SHP77 treated with DMSO at 0.1 percent for 48 hours (cell line): ENCODE measurements around the gene NBPF11.
A peak's percentile ranks its signal among the peaks of the same experiment; 100 is the strongest.
"Not testable (repeated sequence)": the region's sequence is repeated elsewhere in the genome, so short reads cannot be mapped to it uniquely, and the experiment has no call there.

ENCODE experiments used
- DNase-seq: peaks from one replicate; lab custom pipeline; 2025; lab: John Stamatoyannopoulos, UW

The NBPF11 gene, protein sequence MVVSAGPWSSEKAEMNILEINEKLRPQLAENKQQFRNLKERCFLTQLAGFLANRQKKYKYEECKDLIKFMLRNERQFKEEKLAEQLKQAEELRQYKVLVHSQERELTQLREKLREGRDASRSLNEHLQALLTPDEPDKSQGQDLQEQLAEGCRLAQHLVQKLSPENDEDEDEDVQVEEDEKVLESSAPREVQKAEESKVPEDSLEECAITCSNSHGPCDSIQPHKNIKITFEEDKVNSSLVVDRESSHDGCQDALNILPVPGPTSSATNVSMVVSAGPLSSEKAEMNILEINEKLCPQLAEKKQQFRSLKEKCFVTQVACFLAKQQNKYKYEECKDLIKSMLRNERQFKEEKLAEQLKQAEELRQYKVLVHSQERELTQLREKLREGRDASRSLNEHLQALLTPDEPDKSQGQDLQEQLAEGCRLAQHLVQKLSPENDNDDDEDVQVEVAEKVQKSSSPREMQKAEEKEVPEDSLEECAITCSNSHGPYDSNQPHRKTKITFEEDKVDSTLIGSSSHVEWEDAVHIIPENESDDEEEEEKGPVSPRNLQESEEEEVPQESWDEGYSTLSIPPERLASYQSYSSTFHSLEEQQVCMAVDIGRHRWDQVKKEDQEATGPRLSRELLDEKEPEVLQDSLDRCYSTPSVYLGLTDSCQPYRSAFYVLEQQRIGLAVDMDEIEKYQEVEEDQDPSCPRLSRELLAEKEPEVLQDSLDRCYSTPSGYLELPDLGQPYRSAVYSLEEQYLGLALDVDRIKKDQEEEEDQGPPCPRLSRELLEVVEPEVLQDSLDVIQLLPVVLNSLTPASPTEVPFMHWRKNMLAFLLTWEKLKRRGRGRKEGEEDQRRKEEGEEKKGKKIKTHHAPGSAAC

DNA sequence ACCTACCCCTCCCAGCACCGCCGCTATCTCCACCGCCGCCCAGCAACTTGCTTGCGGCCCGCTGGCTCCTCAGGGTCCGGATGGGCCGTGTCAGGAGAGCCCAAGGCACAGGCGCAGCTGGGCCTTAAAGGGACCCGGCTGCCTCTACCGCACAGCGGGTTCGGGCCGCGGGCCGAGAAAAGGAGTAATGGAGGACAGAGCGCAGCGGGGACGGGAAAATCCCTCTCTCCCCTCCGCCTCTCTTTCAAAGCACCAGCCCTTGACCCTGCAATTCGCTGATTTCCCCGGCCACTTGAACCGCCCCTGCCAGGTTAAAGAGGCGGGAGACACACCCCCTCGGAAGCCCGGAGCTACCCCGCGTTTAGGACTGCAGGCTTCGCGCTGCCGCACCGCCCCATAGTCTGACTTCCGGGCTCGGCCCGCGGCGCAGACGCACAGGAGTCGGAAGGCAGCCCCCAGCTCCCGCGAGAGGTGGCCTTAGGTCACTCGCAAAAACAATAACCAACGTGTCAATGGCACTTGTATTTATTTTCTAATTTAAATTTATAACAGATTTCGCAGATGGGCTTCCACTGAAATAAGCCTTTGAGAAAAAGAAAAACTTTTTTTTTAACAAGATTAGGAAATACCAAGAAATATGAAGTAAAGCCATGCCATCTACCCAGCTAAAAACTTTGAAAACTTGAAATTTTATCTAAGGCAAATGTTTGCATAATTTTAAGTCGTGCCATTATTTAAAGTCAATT, at the start of gene NBPF11:
NBPF11 (minus strand) TSS at position 371 of the 746 bp plus-strand sequence. CDS start 25,278 bp downstream, outside the sequence.
- DNase-seq = peak; percentile 90

DNA sequence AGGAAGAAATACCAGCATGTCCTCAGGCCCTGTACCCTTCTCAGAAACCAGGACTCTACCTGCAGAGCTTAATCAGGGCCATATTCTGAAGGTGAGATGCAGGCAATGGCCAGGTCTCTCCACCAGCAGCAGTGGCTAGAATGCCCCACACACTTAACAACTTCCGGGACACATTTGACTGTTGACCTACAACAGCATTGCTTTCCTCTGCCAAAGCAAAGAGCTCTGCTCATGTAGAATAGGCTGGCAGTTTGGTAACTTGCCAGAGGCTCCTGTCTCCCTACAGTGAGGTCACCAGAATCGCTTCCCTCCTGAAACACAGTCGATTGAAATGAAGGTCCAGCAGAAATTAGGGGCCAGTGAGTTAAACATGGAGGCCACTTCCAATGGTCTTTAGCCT, 45.3 kb upstream of the NBPF11 start:
- not testable (repeated sequence) for DNase-seq

DNA sequence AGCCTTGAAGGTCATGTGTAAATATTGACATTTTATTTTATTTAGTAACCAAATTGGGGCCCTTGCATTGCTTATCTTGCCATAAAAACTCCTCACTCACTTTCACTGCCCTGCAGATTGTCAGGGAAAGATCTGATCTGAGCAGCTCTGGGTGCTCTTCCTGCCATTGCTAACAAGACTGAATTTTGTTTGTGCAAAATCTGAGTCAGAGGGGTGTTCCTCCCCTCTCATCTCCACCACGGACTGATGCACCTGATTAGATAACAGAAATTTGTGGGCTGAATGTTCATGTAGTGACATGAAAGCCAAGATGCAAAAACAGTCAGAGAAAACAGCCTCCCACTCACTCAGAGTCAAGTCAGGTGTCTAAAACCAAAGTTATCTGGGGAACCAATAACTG, 44.9 kb upstream of the NBPF11 start:
- not testable (repeated sequence) for DNase-seq

DNA sequence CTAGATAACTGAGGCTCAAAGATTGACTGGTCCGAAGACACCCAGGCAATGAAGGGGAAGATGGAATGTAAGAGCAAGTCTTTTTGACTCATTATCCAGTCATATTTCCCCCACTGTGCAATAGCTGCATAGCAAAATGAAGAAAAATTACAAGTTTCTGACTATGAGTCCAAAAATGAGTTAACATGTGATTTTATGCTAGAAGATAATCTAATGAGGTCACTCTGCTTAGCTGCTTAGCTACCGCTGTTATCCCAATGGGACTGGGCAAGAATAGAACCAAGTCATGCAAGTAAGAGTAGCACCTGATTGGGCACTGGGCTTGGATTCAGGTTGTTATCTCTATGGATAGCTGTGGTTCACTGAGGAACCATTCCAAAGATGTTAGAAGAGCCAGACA, 43.0 kb upstream of the NBPF11 start:
- DNase-seq = not testable (repeated sequence)

DNA sequence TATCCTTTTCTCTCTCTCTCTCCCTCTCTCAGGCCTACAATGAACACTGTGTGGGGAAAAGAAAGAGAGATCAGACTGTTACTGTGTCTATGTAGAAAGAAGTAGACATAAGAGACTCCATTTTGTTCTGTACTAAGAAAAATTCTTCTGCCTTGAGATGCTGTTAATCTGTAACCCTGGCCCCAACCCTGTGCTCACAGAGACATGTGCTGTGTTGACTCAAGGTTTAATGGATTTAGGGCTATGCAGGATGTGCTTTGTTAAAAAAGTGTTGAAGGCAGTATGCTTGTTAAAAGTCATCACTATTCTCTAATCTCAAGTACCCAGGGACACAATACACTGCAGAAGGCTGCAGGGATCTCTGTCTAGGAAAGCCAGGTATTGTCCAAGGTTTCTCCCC, 36.7 kb upstream of the NBPF11 start:
- not testable (repeated sequence) for DNase-seq

DNA sequence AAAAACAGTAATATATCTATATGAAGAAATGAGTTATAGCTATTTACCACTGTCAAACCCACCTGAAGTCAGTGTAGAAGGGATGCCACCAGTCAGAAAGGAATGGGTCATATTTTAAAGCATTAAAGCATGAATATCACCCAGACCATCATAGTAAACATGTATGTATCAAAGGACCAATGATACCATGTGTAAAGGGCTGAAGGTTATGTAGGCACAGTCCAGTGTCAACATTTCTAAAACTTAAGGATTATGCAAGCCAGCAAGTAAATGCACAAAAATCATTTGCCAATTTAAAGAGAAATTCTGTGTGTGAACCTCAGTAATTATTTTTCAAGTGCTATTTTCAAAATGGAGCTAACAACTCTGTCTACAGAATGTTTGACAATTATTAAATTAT, 26.6 kb upstream of the NBPF11 start:
- not testable (repeated sequence) for DNase-seq

DNA sequence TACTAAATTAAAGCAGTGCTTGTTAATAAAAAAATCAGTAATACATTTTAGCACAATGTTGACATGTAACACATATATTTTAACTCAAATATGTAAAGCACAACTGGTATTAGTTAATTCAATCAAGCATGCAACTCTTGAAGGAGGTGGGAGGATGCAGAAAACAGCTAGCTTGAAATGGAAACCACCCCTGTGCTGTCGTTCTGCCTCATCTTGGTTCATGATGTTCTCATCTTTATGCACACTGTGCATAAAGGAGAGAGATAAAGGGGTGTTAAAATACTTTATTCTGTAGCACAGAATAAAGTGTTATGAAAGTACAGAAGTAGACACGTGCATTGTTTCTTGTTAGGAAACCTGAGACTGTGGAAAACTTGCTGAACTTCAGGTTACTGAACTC, 23.3 kb upstream of the NBPF11 start:
- not testable (repeated sequence) for DNase-seq

DNA sequence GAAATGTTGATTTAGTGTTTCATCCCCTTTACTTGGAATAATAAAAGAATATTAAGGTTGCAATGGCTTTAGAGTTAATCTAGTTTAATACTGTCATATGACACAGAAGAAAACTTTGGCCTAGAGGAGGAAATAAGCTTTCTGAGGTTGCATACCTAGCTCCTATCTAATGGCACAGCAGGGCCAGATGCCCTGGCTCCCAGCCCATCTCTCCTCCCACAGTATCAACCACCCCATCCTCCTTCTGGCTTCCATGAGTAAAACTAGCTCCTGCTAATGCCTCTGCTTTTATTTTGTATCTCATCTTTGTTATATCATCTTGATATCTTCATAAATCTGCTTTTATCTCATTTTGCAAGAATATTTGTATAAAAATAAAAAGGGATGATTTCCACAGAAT, 19.9 kb upstream of the NBPF11 start:
- not testable (repeated sequence) for DNase-seq

DNA sequence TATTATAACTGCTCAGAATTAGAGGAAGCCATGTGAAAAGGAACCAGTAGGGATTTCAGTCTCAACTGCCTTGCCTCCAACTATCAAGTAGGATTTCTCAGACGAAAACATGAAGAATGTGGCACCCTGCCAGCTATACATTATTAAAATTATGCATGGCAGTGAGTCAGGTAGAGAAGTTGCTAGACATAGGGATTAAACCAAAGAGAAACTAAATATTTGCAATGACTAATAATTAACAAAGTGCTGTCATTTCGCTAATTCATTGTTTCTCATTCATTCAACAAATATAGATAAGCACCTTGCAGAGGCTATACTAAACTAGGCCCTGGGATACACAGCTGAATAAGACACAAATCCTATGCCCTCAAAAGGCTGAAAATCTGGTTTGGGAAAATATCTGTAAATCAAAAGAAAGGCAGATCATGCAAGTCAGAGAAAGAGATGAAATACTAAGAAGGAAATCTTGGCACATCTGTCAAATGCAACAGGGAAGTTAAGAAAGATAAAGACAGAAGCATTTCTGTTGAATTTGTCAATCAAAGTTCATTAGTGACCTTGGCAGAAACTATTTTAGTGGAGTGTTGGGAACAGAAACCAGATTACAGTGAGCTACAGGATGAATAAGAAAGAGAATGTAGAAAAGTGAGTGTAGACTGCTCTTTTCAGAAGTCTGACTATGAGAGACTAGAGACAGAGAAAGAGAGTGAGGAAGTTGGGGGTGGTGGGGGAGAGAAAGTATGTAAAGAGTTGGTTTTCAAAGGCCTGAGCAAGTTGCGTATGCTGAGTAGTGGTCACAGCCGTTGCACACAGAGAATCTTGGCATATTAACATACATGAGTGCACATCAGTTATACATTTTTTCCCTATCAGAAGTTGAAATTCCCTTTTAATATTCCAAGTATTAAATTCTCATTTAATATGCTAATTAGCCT, 14.7 kb upstream of the NBPF11 start:
- no peak for DNase-seq

DNA sequence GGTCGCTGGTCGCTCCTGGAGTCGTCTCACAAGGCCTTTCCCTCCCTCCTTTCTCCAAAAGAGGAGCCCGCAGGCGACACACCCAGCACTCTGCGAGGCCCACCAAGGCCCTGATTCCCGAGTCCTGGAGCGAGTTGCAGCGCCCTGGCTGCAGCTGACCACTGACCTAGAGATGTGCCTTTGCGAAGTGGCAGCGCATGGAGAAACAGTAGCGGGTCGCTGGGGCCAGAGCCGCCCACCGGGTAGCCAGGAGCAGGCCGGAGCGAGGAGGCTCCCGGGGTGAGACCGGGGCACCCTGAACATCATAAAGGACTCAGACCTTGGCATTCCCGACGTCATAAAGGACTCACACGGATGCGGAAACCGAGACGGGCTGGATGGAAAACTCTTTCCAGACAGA, 10.3 kb upstream of the NBPF11 start:
- DNase-seq = no peak

DNA sequence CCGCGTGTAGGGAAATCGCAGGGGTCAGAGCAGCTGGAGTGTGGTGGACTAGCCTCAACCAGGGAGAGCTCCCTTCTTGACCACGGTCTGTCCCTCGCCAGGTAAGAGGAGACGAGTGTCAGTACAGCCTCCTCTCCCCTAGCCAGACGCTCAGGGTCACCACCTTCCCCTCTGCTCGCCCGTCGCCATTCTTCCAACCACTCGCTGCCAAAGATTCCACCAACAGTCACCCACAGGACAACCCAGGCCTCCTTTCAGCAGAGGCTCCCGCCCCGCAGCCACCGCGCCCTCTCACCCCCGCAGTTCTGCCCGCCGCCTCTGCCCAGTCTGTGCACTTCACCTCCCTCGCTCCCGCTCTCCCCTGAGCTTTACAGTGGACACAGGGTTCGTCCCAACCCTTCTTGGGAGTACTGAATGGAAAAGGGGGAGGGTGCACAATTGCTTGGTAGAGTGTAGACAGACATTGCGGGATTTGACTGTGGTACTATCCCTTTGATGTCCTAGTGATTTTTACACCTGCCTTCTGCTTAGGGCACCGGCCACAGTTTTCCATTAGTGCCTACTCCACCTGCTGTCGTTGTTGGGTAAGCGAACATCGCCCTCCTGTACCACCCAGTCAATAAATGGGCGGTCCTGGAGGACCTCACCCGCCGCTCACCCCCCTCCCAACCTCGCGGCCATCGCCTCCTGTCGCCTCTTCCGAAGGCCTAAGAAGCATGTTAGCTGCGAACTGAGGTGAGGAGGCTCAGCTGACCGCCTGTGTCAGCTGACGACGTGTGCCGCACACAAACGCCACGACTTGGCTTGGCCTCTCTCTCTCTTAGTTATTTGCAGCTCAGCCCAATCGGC, 9.2 kb upstream of the NBPF11 start:
- no peak for DNase-seq

DNA sequence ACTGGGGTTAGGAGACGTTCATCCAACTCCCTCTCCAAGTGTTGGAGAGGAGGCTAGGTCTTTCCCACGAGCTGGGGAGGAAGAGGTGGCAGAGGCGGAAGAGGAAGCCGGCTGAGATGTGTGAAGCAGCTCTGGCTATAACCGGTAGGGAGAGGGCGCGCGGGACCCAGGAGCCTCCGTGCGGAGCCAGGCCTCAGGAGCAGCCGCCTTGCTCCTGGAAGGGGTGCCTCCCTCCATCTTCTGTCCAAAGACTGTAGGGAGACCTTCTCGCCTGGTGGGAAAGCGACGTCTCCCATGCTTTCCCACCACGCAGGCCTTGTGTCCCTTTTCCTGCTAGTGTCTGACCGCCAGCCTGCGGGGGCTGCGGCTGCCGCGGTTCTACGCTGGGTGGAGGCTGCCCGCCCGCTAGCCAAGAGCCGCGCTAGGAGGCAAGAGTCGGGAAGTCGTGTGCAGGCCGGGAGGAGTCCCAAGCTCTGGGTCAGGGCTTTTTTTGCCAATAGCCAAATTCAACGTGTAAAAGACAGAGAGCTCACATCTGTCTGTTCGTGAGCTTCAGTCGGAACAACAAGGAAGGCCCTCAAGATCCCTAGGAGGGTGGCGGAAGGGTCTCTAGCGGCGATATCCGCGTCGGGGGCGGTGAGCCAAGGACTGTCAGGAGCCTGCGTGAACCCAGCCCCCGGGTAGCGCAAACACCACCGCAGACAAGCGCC, 8.4 kb upstream of the NBPF11 start:
- DNase-seq = no peak

DNA sequence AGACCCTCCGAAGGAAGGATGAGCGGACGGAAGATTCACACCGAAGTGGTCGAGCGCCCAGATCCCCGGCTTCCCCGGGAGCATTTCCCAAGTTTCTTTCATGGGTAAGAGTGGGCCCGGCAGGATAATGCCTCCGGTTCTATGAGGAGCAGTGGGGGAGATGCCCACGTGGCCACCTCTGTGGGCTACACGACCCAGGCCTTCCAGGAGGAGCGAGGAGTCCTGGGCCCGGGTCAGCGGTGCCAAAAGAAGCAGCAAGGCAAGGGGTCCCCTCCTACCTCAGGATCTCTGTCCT, 7.9 kb upstream of the NBPF11 start:
- no peak for DNase-seq

DNA sequence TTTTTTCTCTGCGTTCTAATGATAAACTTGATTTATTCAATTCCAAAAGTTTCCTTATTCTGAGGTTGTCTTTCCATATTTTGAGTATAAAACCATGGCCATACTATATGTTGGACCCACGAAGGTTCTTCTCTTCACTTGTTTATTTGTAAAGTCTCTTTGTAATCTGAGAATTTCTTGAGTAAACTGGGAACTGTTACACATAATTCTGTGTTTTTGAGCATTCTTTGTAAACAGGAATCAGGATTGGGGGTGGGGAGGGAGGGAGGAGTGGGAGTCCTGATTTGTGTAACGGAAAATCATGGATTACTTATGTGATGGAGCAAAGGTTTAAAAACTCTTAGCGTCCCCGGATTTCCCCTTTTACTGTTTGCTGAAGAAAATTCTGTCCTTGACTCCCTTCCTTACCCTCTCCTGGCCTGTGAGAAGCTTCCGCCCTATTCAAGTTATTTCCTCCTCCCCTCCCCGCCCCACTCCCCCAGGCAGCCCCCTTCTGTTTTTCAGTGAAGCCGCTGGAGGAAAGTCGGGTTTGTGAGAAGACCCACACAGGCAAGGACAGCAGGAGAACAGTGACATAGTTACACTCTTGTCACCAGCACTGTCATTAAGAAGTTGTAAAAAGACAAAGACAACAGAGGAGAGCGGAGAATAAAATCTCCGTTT, 6.4 kb upstream of the NBPF11 start:
- DNase-seq = no peak

DNA sequence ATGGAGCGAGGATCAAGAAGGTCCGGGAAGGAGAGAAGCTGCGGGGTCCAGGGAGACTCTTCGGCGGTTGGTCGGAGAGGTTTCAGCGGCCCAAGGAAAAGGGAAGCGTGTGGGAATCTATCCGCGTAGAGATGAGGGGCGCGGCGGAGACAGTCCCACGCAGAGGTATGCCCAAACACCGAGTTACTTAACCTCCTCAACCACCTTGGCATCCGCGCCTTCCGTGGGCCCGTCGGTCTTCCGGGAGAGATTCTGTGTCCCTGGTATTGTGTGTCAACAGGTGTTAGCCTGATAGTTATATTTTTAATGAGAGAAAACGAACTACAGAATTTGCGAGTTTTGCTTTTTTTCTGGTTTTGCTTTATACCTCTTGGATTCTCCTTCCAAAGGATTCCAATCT, 5.7 kb upstream of the NBPF11 start:
- DNase-seq = not testable (repeated sequence)

DNA sequence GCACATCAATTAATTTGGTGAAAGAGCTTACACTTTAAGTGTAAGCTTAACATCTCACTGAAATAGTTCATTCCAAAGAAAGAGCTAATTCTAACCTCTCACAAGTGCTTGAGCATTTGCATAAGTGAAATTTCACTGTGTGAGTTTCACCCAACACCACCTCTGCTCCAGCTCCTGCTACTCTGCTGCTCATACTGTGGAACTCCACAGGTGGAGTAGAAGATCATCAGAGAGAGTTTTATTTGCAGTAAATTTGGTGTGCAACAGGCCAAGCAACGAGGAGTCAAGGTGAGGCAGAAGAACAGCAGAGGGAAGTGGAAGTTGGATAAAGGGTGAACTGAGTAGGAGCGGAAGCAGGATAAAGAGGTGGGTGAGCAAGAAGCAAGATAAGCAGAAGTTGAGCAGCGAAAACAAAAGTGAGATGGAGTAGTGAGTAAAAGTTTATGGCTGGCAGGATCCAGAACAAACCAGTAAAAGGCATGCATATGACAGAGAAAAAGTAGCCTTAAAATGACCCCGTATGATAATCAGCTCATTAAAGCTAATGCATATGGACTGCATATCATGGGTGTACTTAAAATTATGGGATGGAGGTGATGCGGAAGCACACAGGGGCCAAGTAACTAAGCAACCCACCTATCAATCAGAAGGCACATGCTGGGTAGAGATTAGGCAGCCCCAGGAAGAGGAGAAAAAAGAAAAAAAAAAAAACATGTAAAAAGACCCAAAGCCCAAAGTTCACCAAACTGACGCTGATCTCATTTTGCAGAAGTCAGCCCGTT, 3.6 kb upstream of the NBPF11 start:
- DNase-seq = not testable (repeated sequence)

DNA sequence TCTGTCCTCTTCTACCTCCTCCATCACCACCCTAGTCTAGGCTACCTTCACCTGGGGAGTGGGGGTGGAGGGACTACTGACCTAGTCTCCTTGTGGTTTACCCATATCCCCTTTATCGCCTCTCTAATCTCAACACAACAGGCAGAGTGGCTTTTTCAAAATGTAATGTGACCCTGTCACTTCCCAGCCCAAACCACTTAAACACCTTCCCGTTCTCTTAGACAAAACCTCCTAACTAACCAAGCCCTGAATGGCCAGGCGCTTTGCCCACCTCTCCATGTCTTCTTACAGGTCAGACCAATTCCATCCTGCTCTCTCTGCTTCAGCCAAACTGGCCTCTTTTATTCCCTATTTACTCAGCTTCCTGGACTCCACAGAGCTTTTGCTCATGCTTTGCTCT, 714 bp upstream of the NBPF11 start:
- DNase-seq = not testable (repeated sequence)

DNA sequence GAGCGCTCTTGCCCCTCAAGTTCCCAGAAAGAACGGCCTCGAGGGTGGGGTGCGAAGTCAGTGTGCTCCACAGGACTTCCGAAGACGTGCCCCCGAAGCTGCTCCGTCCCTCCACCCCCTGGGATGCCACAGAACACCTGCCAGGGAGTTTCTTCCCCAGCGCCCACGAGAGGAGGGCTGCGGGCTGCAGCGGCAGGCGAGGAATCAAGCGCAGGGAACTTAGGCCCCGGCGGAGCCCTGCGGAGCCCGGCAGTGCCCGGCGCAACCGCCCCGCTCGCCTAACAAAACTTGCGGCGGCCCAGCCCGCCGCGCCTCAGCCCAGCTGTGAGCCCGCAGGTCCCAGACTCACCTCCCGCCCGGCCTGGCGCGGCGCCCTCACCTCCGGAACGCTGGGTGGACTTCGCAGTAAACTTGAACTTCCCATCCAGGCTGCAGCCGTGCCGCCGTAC, 686 bp downstream of the NBPF11 start:
- DNase-seq = not testable (repeated sequence)
